ENCODE data around the gene PTPRH. TPM values are rescaled to one million over a fixed set of nuclear protein-coding genes. Genes with fewer than 3 reads are reported as not detected.
A peak's percentile ranks its signal among the peaks of the same experiment; 100 is the strongest.

PTPRH gene
- total RNA-seq, 2 experiments from 2014 or later: not detected

DNA sequence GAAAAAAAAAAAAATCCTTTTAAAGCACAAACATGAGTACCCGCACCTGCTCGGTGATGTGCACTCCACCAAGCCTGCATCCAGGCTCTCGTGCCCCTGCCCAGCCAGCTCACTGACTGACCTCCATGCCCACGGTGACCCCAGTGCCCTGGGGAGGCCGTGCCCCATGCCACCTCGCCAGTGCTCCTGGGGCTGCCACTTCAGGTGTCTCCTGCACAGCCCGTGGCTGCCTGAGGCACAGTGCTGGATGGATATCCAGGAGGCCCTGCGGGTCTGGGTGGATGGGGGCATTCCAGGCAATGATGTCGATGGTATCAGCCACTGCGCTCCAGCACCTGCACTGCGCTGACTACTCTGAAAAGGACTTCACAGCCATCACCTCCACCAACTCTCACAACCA is 40.5 kb upstream of the PTPRH start:
- ATAC-seq (ENCODE audit: poor library complexity) (no peak), DNase-seq (no peak)
- H3K27ac ChIP-seq (ENCODE audit: low read depth in 1 of 2, low read length in 2 of 2): no peak overlapping the region
- H3K4me3 ChIP-seq (ENCODE audit: low read length): no peak overlapping the region
- H3K36me3 Mint-ChIP-seq (ENCODE audit: low read depth): peaks cover 49% of the 10 kb centered on the region
- TF ChIP-seq, protein P1, sequence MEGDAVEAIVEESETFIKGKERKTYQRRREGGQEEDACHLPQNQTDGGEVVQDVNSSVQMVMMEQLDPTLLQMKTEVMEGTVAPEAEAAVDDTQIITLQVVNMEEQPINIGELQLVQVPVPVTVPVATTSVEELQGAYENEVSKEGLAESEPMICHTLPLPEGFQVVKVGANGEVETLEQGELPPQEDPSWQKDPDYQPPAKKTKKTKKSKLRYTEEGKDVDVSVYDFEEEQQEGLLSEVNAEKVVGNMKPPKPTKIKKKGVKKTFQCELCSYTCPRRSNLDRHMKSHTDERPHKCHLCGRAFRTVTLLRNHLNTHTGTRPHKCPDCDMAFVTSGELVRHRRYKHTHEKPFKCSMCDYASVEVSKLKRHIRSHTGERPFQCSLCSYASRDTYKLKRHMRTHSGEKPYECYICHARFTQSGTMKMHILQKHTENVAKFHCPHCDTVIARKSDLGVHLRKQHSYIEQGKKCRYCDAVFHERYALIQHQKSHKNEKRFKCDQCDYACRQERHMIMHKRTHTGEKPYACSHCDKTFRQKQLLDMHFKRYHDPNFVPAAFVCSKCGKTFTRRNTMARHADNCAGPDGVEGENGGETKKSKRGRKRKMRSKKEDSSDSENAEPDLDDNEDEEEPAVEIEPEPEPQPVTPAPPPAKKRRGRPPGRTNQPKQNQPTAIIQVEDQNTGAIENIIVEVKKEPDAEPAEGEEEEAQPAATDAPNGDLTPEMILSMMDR (IDR thresholded peaks at IDR 0.05): no peak
- H3K27me3 ChIP-seq (ENCODE audit: control insufficient read depth in 1 of 2, insufficient read depth in 2 of 2, low read length in 2 of 2): no peaks in the 10 kb centered on the region
- H3K9me3 ChIP-seq (ENCODE audit: control insufficient read depth in 1 of 2, insufficient read depth in 1 of 2, low read length in 2 of 2): no peaks in the 10 kb centered on the region
- no peak overlapping the region for H3K27ac Mint-ChIP-seq
- peaks cover 80% of the 10 kb centered on the region for H3K4me1 ChIP-seq (ENCODE audit: insufficient read depth, low read length)
- no peak overlapping the region for H3K4me3 Mint-ChIP-seq
- no peaks in the 10 kb centered on the region for H3K9me3 Mint-ChIP-seq
- ChIA-PET CTCF (no interaction called here), POLR2A (interaction anchor here (0.6 kb wide), 1 partner anchor 10 kb away, joined by 3 read pairs; no protein-coding TSS in a partner anchor)
- intact Hi-C loops (cut with DNase I, micrococcal nuclease): loop anchor here (5.0 to 10.0 kb wide), 5 partner anchors 33 to 385 kb away; partner anchors contain the start of genes ZNF524 (in 1 of the 2) and ZNF865 (in 1 of the 2)
- H3K36me3 ChIP-seq (ENCODE audit: insufficient read depth, low read length): peaks cover 42% of the 10 kb centered on the region
- no peaks in the 10 kb centered on the region for H3K27me3 Mint-ChIP-seq
- H3K4me1 Mint-ChIP-seq (ENCODE audit: low read depth): peaks cover 57% of the 10 kb centered on the region

DNA sequence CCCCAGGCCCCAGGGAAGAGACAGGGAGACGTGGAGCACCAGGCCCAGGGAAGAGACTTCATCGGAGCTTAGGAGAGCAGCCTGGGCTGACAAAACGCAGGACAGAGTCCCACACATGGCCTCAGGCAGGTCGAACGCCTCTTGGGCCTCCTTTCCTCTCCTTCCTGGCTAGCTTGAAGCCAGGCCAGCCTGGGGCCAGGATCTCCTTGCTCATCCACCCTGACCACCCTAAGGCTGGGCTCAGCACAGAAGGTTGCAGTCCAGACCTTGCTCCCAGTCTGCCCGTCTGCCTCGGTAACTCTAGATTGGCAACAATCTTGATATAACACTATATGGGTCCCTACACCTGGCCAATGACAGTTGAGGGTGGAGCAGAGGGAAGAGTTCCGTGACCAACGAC is 39.4 kb upstream of the PTPRH start:
- intact Hi-C loops (cut with DNase I, micrococcal nuclease): no loop called here

DNA sequence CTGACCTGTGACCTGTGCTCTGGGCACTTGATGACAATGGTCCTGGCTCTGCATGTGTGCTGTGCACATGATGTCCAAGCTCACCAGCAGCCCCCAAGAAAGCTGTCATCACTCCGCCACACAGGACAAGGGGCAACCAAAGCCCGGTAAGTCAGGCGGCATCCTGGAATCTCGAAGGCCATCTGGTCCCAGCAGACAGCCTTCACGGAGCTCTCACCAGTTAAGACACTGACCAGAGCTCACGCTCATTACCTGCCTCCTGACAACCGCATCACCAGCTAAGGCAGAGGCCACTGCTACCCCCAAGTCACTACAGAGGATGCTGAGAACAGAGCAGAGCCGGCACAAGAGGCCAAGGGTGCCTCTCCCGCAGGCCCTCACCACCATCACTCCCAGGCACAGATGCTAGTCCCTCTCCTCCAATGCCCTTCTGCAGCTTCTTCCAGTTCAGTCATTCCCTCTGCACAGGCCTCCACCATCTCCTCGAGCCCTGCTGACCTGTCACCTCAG is 38.9 kb upstream of the PTPRH start:
- Mint-ChIP-seq H3K4me3 (peak overlapping the region; percentile 42), H3K36me3 (ENCODE audit: low read depth) (peaks cover 55% of the 10 kb centered on the region), H3K4me1 (ENCODE audit: low read depth) (peaks cover 44% of the 10 kb centered on the region), H3K9me3 (no peaks in the 10 kb centered on the region), H3K27ac (peak overlapping the region; percentile 42), H3K27me3 (no peaks in the 10 kb centered on the region)
- Histone ChIP-seq H3K36me3 (ENCODE audit: insufficient read depth, low read length) (peaks cover 58% of the 10 kb centered on the region), H3K27me3 (ENCODE audit: control insufficient read depth in 1 of 2, insufficient read depth in 2 of 2, low read length in 2 of 2) (no peaks in the 10 kb centered on the region), H3K27ac (ENCODE audit: low read depth in 1 of 2, low read length in 2 of 2) (no peak overlapping the region), H3K9me3 (ENCODE audit: control insufficient read depth in 1 of 2, insufficient read depth in 1 of 2, low read length in 2 of 2) (no peaks in the 10 kb centered on the region), H3K4me3 (ENCODE audit: low read length) (no peak overlapping the region), H3K4me1 (ENCODE audit: insufficient read depth, low read length) (peaks cover 66% of the 10 kb centered on the region)
- TF ChIP-seq, protein P1 (IDR thresholded peaks at IDR 0.05): no peak
- CTCF ChIA-PET: no interaction called here
- POLR2A ChIA-PET: interaction anchor here (1.1 kb wide), 1 partner anchor 11 kb away, joined by 5 read pairs; no protein-coding TSS in a partner anchor
- no peak for ATAC-seq (ENCODE audit: poor library complexity)
- intact Hi-C loops (cut with DNase I, micrococcal nuclease): no loop called here
- no peak for DNase-seq

More for the DNA sequence above, 39.4 kb upstream of the PTPRH start:
- DNase-seq: no peak
- H3K9me3 ChIP-seq (ENCODE audit: control insufficient read depth in 1 of 2, insufficient read depth in 1 of 2, low read length in 2 of 2): no peaks in the 10 kb centered on the region
- Mint-ChIP-seq H3K4me1 (ENCODE audit: low read depth) (peaks cover 49% of the 10 kb centered on the region), H3K36me3 (ENCODE audit: low read depth) (peaks cover 53% of the 10 kb centered on the region), H3K9me3 (no peaks in the 10 kb centered on the region), H3K27ac (peak overlapping the region; percentile 42), H3K27me3 (no peaks in the 10 kb centered on the region), H3K4me3 (peak overlapping the region; percentile 42)
- CTCF ChIA-PET: no interaction called here
- H3K36me3 ChIP-seq (ENCODE audit: insufficient read depth, low read length): peaks cover 53% of the 10 kb centered on the region
- no peak overlapping the region for H3K4me3 ChIP-seq (ENCODE audit: low read length)
- H3K4me1 ChIP-seq (ENCODE audit: insufficient read depth, low read length): peaks cover 71% of the 10 kb centered on the region
- no peak overlapping the region for H3K27ac ChIP-seq (ENCODE audit: low read depth in 1 of 2, low read length in 2 of 2)
- no peak for ATAC-seq (ENCODE audit: poor library complexity)
- no peaks in the 10 kb centered on the region for H3K27me3 ChIP-seq (ENCODE audit: control insufficient read depth in 1 of 2, insufficient read depth in 2 of 2, low read length in 2 of 2)
- POLR2A ChIA-PET: interaction anchor here (1.1 kb wide), 1 partner anchor 11 kb away, joined by 5 read pairs; no protein-coding TSS in a partner anchor
- TF ChIP-seq, protein P1 (IDR thresholded peaks at IDR 0.05): no peak

Data from CD4-positive, alpha-beta T cell (primary cell).